NCI-H1930 (cell line): ENCODE measurements around the gene PHF2.
"Not testable (repeated sequence)": the region's sequence is repeated elsewhere in the genome, so short reads cannot be mapped to it uniquely, and the experiment has no call there.

ENCODE experiments used
- DNase-seq, 2 experiments: peaks; one replicate each; lab custom pipeline; 2025; lab: John Stamatoyannopoulos, UW

PHF2 gene

GRCh38 chr9:93665637-93666438, 89.5 kb downstream of the PHF2 start:
- DNase-seq: no peak

GRCh38 chr9:93666439-93666784, 90.0 kb downstream of the PHF2 start:
- DNase-seq: not testable (repeated sequence)

GRCh38 chr9:93667006-93667405, 90.6 kb downstream of the PHF2 start:
- DNase-seq: no peak

GRCh38 chr9:93667627-93668026, 91.2 kb downstream of the PHF2 start:
- no peak for DNase-seq

GRCh38 chr9:93668261-93668871, 92.0 kb downstream of the PHF2 start:
- DNase-seq: no peak

GRCh38 chr9:93669116-93669957, 93.0 kb downstream of the PHF2 start:
- no peak for DNase-seq

- no peak for DNase-seq
Measured at GRCh38 chr9:93669958-93670207, 93.5 kb downstream of the PHF2 start.

- no peak for DNase-seq
Measured at GRCh38 chr9:93670208-93671019, 94.0 kb downstream of the PHF2 start.

GRCh38 chr9:93671020-93671338, 94.6 kb downstream of the PHF2 start:
- no peak for DNase-seq

- not testable (repeated sequence) for DNase-seq
Measured at GRCh38 chr9:93672330-93673020, 96.1 kb downstream of the PHF2 start.

- no peak for DNase-seq
Measured at GRCh38 chr9:93673021-93673838, 96.8 kb downstream of the PHF2 start.

- no peak for DNase-seq
Measured at GRCh38 chr9:93673839-93674334, 97.5 kb downstream of the PHF2 start.

- DNase-seq: no peak
Measured at GRCh38 chr9:93674580-93675335, 98.4 kb downstream of the PHF2 start.

- no peak for DNase-seq
Measured at GRCh38 chr9:93675336-93676150, 99.2 kb downstream of the PHF2 start.

- DNase-seq: no peak
Measured at GRCh38 chr9:93676310-93677047, 100.1 kb downstream of the PHF2 start.

- no peak for DNase-seq
Measured at GRCh38 chr9:93677048-93677571, 100.7 kb downstream of the PHF2 start.

- DNase-seq: no peak
Measured at GRCh38 chr9:93677641-93678136, 101.3 kb downstream of the PHF2 start.
